Smooth muscle cell (in vitro differentiated cells): ENCODE data around the gene TLR10. TPM values are rescaled to one million over a fixed set of nuclear protein-coding genes. Genes with fewer than 3 reads are reported as not detected.
A peak's percentile ranks its signal among the peaks of the same experiment; 100 is the strongest.
"Not testable (repeated sequence)": the region's sequence is repeated elsewhere in the genome, so short reads cannot be mapped to it uniquely, and the experiment has no call there.

Source experiments
- DNase-seq: peaks from one replicate; lab custom pipeline; 2025; ENCODE audit not compliant: unreplicated experiment; lab: John Stamatoyannopoulos, UW
- H2AFZ ChIP-seq: fragments of 200-600 bp; sonication (generic); 2 replicates; pipeline ENCODE4 v1.6.0; 2016; ENCODE audit warnings: antibody characterized with exemption, low read depth, mild to moderate bottlenecking
- H3F3A ChIP-seq: fragments of 200-600 bp; sonication (generic); 2 replicates; pipeline ENCODE4 v1.6.0; 2017; ENCODE audit warnings: antibody characterized with exemption, low read depth
- H3K27ac ChIP-seq: fragments of 200-600 bp; sonication (generic); 2 replicates; pipeline ENCODE4 v1.5.1; 2016; ENCODE audit warnings: low read depth, mild to moderate bottlenecking
- H3K27me3 ChIP-seq: fragments of 200-600 bp; sonication (generic); 2 replicates; pipeline ENCODE4 v1.6.1; 2016; ENCODE audit warnings: low read depth, mild to moderate bottlenecking
- H3K36me3 ChIP-seq: fragments of 200-600 bp; sonication (generic); 2 replicates; pipeline ENCODE4 v1.5.1; 2016; ENCODE audit warnings: low read depth
- H3K4me1 ChIP-seq: fragments of 200-600 bp; sonication (generic); 2 replicates; pipeline ENCODE4 v1.5.1; 2016; ENCODE audit warnings: low read depth
- H3K4me2 ChIP-seq: fragments of 200-600 bp; sonication (generic); 2 replicates; pipeline ENCODE4 v1.6.0; 2016; ENCODE audit warnings: mild to moderate bottlenecking
- H3K4me3 ChIP-seq: fragments of 200-600 bp; sonication (generic); 2 replicates; pipeline ENCODE4 v1.5.1; 2016; ENCODE audit warnings: mild to moderate bottlenecking
- H3K79me2 ChIP-seq: fragments of 200-600 bp; sonication (generic); 2 replicates; pipeline ENCODE4 v1.6.0; 2016; ENCODE audit warnings: low read depth, mild to moderate bottlenecking
- H3K9ac ChIP-seq: fragments of 200-600 bp; sonication (generic); 2 replicates; pipeline ENCODE4 v1.6.0; 2016; ENCODE audit warnings: low read depth
- H3K9me3 ChIP-seq: fragments of 200-600 bp; sonication (generic); replicated peaks from 2 replicates; pipeline ENCODE4 v1.5.1; 2016; ENCODE audit warnings: low read depth
- H4K20me1 ChIP-seq: fragments of 200-600 bp; sonication (generic); 2 replicates; pipeline ENCODE4 v1.6.0; 2016; ENCODE audit warnings: low read depth
- CTCF ChIP-seq: fragments of 200-600 bp; sonication (generic); IDR thresholded peaks from 2 replicates; pipeline ENCODE4 v1.5.1; 2017; ENCODE audit warnings: borderline replicate concordance, mild to moderate bottlenecking, antibody characterized with exemption; ENCODE audit not compliant: insufficient read depth, poor library complexity, severe bottlenecking
- WGBS: methylation state at CpG from one replicate; pipeline ENCODE4 v1.1.7; 2016; ENCODE audit warnings: low lambda C conversion rate; 5-methylcytosine and 5-hydroxymethylcytosine counted together
- polyA plus RNA-seq: library from polyadenylated mRNA; unstranded; fragments of >200 nt; fragmentation: Nextera tagmentation; extraction: Ambion mirVana; gene quantifications from 2 replicates; pipeline ENCODE4 v1.2.1, GENCODE V29; 2016
- total RNA-seq: library from RNA; depleted of rRNA; stranded (reverse); fragments of >200 nt; gene quantifications from 2 replicates; pipeline ENCODE4 v1.2.3, GENCODE V29; 2014

The TLR10 gene
- total and polyA plus RNA-seq, 2 experiments from 2014 or later = not detected

- no peak overlapping the region for H3K4me3 ChIP-seq
- H3K4me1 ChIP-seq = no peaks in the 10 kb centered on the region
- no peak for TF ChIP-seq CTCF
- H3K9me3 ChIP-seq = no peaks in the 10 kb centered on the region
- no peaks in the 10 kb centered on the region for H4K20me1 ChIP-seq
- no peak overlapping the region for H3K27ac ChIP-seq
- DNase-seq = no peak
- H2AFZ ChIP-seq = no peak overlapping the region
- H3F3A ChIP-seq = no peaks in the 10 kb centered on the region
- H3K36me3 ChIP-seq = no peaks in the 10 kb centered on the region
- no peak overlapping the region for H3K9ac ChIP-seq
- no peaks in the 10 kb centered on the region for H3K27me3 ChIP-seq
- 88% methylated on average over 2 of the region's 2 CpGs for WGBS
- H3K4me2 ChIP-seq = no peak overlapping the region
- no peaks in the 10 kb centered on the region for H3K79me2 ChIP-seq
Measured at GRCh38 chr4:38769441-38769840, 13.3 kb downstream of the TLR10 start.

GRCh38 chr4:38768968-38769394, 13.8 kb downstream of the TLR10 start:
- no peak for TF ChIP-seq CTCF
- no peaks in the 10 kb centered on the region for H3F3A ChIP-seq
- H3K4me1 ChIP-seq = no peaks in the 10 kb centered on the region
- no peaks in the 10 kb centered on the region for H3K79me2 ChIP-seq
- no peak overlapping the region for H3K4me2 ChIP-seq
- 72% methylated on average over 5 of the region's 5 CpGs for WGBS
- peak overlapping the region; percentile 20 for H2AFZ ChIP-seq
- no peak overlapping the region for H3K27ac ChIP-seq
- no peak for DNase-seq
- H3K4me3 ChIP-seq = no peak overlapping the region
- no peaks in the 10 kb centered on the region for H3K9me3 ChIP-seq
- H3K9ac ChIP-seq = no peak overlapping the region
- H3K36me3 ChIP-seq = no peaks in the 10 kb centered on the region
- H4K20me1 ChIP-seq = no peaks in the 10 kb centered on the region
- no peaks in the 10 kb centered on the region for H3K27me3 ChIP-seq

- H3K4me2 ChIP-seq, H3K79me2 ChIP-seq, DNase-seq, H4K20me1 ChIP-seq, H3K9ac ChIP-seq, H3F3A ChIP-seq, H3K36me3 ChIP-seq, H3K9me3 ChIP-seq, H3K27me3 ChIP-seq, H3K27ac ChIP-seq, H2AFZ ChIP-seq, H3K4me3 ChIP-seq, H3K4me1 ChIP-seq: not testable (repeated sequence)
- 97% methylated on average over 2 of the region's 2 CpGs for WGBS
Measured at GRCh38 chr4:38766940-38767339, 15.8 kb downstream of the TLR10 start.

GRCh38 chr4:38765382-38765781, 17.4 kb downstream of the TLR10 start:
- Histone ChIP-seq H3K9me3 (no peaks in the 10 kb centered on the region), H3K4me3 (no peak overlapping the region), H3K4me1 (no peaks in the 10 kb centered on the region), H2AFZ (no peak overlapping the region), H3K27me3 (no peaks in the 10 kb centered on the region), H3K36me3 (no peaks in the 10 kb centered on the region), H3K4me2 (no peak overlapping the region), H3K79me2 (no peaks in the 10 kb centered on the region), H3F3A (no peaks in the 10 kb centered on the region), H4K20me1 (no peaks in the 10 kb centered on the region), H3K27ac (no peak overlapping the region), H3K9ac (no peak overlapping the region)
- no peak for DNase-seq
- WGBS = 92% methylated on average over 3 of the region's 3 CpGs
- TF ChIP-seq CTCF = no peak
